Bronchial epithelial cell (primary cell): ENCODE measurements around the gene TMEM134. TPM values are rescaled to one million over a fixed set of nuclear protein-coding genes. Genes with fewer than 3 reads are reported as not detected.

Experiments
- DNase-seq: peaks from one replicate; pipeline ENCODE4 v3.0.0-alpha.2; 2010; ENCODE audit warnings: low read depth
- FAIRE-seq: peaks from 2 replicates; lab custom pipeline; 2011; peaks lifted over from hg19 to GRCh38; lab: Jason Lieb, UNC
- H3K27me3 ChIP-seq: 2 replicates; pipeline ENCODE4 v1.5.1; 2011; ENCODE audit warnings: low read length; ENCODE audit not compliant: control insufficient read depth, insufficient read depth
- H3K36me3 ChIP-seq: 2 replicates; pipeline ENCODE4 v1.5.1; 2011; ENCODE audit warnings: low read length; ENCODE audit not compliant: control insufficient read depth, insufficient read depth
- H3K4me3 ChIP-seq: 2 replicates; pipeline ENCODE4 v1.5.1; 2011; ENCODE audit warnings: mild to moderate bottlenecking, low read depth, low read length, control low read depth
- CTCF ChIP-seq: IDR thresholded peaks from 2 replicates; pipeline ENCODE4 v1.5.1; 2011; ENCODE audit warnings: mild to moderate bottlenecking, moderate library complexity, low read length, control low read depth, inconsistent platforms; ENCODE audit not compliant: insufficient read depth, severe bottlenecking
- total RNA-seq: library from RNA; depleted of rRNA; stranded (reverse); fragments of >200 nt; gene quantifications from 2 replicates; pipeline ENCODE4 v1.2.1, GENCODE V29; 2014

The TMEM134 gene
- total RNA-seq, 1 donor from 2014 or later: 38.2 TPM

- Histone ChIP-seq H3K4me3 (no peak overlapping the region), H3K27me3 (no peaks in the 10 kb centered on the region), H3K36me3 (no peaks in the 10 kb centered on the region)
- FAIRE-seq (no peak), DNase-seq (no peak)
- no peak for TF ChIP-seq CTCF
Observed at GRCh38 chr11:67423891-67424613, 45.0 kb downstream of the TMEM134 start.

GRCh38 chr11:67423466-67423865, 45.6 kb downstream of the TMEM134 start:
- Histone ChIP-seq H3K4me3 (no peak overlapping the region), H3K36me3 (no peaks in the 10 kb centered on the region), H3K27me3 (no peaks in the 10 kb centered on the region)
- FAIRE-seq (no peak), DNase-seq (no peak)
- TF ChIP-seq CTCF: no peak

- DNase-seq: peak; percentile 78
- no peak for TF ChIP-seq CTCF
- Histone ChIP-seq H3K4me3 (no peak overlapping the region), H3K27me3 (no peaks in the 10 kb centered on the region), H3K36me3 (no peaks in the 10 kb centered on the region)
- FAIRE-seq: peak; percentile 79
Observed at GRCh38 chr11:67422891-67423290, 46.2 kb downstream of the TMEM134 start.

GRCh38 chr11:67421430-67422031, 47.5 kb downstream of the TMEM134 start:
- DNase-seq (no peak), FAIRE-seq (no peak)

GRCh38 chr11:67420646-67421429, 48.2 kb downstream of the TMEM134 start:
- FAIRE-seq: no peak

More at GRCh38 chr11:67421430-67422031, 47.5 kb downstream of the TMEM134 start:
- no peak overlapping the region for H3K4me3 ChIP-seq
- TF ChIP-seq CTCF: no peak
- no peaks in the 10 kb centered on the region for H3K36me3 ChIP-seq
- no peaks in the 10 kb centered on the region for H3K27me3 ChIP-seq

More at GRCh38 chr11:67420646-67421429, 48.2 kb downstream of the TMEM134 start:
- no peak for TF ChIP-seq CTCF
- Histone ChIP-seq H3K36me3 (no peaks in the 10 kb centered on the region), H3K4me3 (peak overlapping the region; percentile 40), H3K27me3 (no peaks in the 10 kb centered on the region)
- DNase-seq: peak; percentile 72
